GM12878 (cell line): ENCODE results near the gene SBK2. TPM values are rescaled to one million over a fixed set of nuclear protein-coding genes. Genes with fewer than 3 reads are reported as not detected.

Source experiments
- ATAC-seq: fragments of 200-7000 bp; cut with Tn5 transposase; 3 replicates; pipeline ENCODE4 v1.9.1; 2020; ENCODE audit warnings: mild to moderate bottlenecking, moderate library complexity
- BruUV-seq: library from RNA; stranded (reverse); fragments of 400-500 nt; replicated peaks from 2 replicates; lab custom pipeline; 2021; lab: Mats Ljungman, UMichigan
- CTCF ChIA-PET: fragments of 300-600 bp; sonication (Branson Sonifier 250); formaldehyde crosslinking; extraction: SDS; loops from one replicate; lab custom pipeline; 2021; ENCODE audit warnings: inconsistent platforms; lab: Yijun Ruan, JAX
- POLR2A ChIA-PET: fragments of 350-600 bp; formaldehyde crosslinking; extraction: SDS; loops from one replicate; lab custom pipeline; 2021; ENCODE audit warnings: inconsistent platforms; lab: Charles Lee
- RAD21 ChIA-PET: fragments of 300-600 bp; sonication (Branson Sonifier 250); formaldehyde crosslinking; loops from one replicate; lab custom pipeline; 2023; ENCODE audit warnings: antibody characterized with exemption; ENCODE audit not compliant: unreplicated experiment; lab: Charles Lee
- SMC1A ChIA-PET: fragments of 300-600 bp; sonication (Branson Sonifier 250); formaldehyde crosslinking; loops from one replicate; lab custom pipeline; 2023; ENCODE audit not compliant: unreplicated experiment, uncharacterized antibody; lab: Charles Lee
- DNase-seq: peaks from one replicate; pipeline ENCODE4 v3.0.0-alpha.2; 2011; ENCODE audit warnings: low read depth, low spot score
- FAIRE-seq: peaks from 3 replicates; lab custom pipeline; 2011; peaks lifted over from hg19 to GRCh38; lab: Jason Lieb, UNC
- H2AFZ ChIP-seq: 2 replicates; pipeline ENCODE4 v1.6.0; 2011; ENCODE audit warnings: low read depth, low read length, control low read depth; ENCODE audit not compliant: control insufficient read depth
- H3K27ac ChIP-seq: 2 replicates; pipeline ENCODE4 v1.5.1; 2011; ENCODE audit warnings: control low read depth; ENCODE audit not compliant: control insufficient read depth, insufficient read depth
- H3K27me3 ChIP-seq, 2 experiments: replicated peaks in 1 of 2; 2 replicates each; pipeline versions ENCODE4 v1.6.0 to v1.6.1; 2011; ENCODE audit warnings: low read length in 1 of 2; ENCODE audit not compliant: control insufficient read depth in 2 of 2, insufficient read depth in 2 of 2
- H3K36me3 ChIP-seq, 2 experiments: 2 replicates each; pipeline ENCODE4 v1.5.1; 2011; ENCODE audit warnings: low read length in 1 of 2; ENCODE audit not compliant: control insufficient read depth in 2 of 2, insufficient read depth in 2 of 2
- H3K4me1 ChIP-seq: 2 replicates; pipeline ENCODE4 v1.6.1; 2011; ENCODE audit warnings: mild to moderate bottlenecking, low read length, moderate library complexity, mixed read lengths; ENCODE audit not compliant: control insufficient read depth, insufficient read depth
- H3K4me2 ChIP-seq: 2 replicates; pipeline ENCODE4 v1.6.0; 2011; ENCODE audit warnings: control low read depth; ENCODE audit not compliant: control insufficient read depth, insufficient read depth
- H3K4me3 ChIP-seq: fragments of 200-600 bp; sonication (generic); 2 replicates; pipeline ENCODE4 v1.5.1; 2016
- H3K79me2 ChIP-seq: 2 replicates; pipeline ENCODE4 v1.6.0; 2011; ENCODE audit warnings: low read length; ENCODE audit not compliant: control insufficient read depth, insufficient read depth
- H3K9ac ChIP-seq: 2 replicates; pipeline ENCODE4 v1.8.0; 2011; ENCODE audit warnings: low read length, control low read depth, mixed read lengths; ENCODE audit not compliant: control insufficient read depth, insufficient read depth
- H3K9me3 ChIP-seq: replicated peaks from 3 replicates; pipeline ENCODE4 v1.5.1; 2011; ENCODE audit warnings: mild to moderate bottlenecking, low read length; ENCODE audit not compliant: control insufficient read depth, insufficient read depth
- H4K20me1 ChIP-seq: 2 replicates; pipeline ENCODE4 v1.6.0; 2011; ENCODE audit not compliant: control insufficient read depth, insufficient read depth
- BHLHE40 ChIP-seq, 2 experiments: fragments of 450-650 bp in 1 of 2; IDR thresholded peaks; 2 replicates each; pipeline ENCODE4 v1.6.1; 2011 to 2017; ENCODE audit warnings: low read depth in 2 of 2, borderline replicate concordance in 1 of 2, improper control_type of control experiment in 1 of 2, low read length in 1 of 2, mild to moderate bottlenecking in 1 of 2
- CBFB ChIP-seq: IDR thresholded peaks from 2 replicates; pipeline ENCODE4 v1.6.1; 2016; ENCODE audit warnings: antibody characterized with exemption, low read depth
- CREB1 ChIP-seq: IDR thresholded peaks from 2 replicates; pipeline ENCODE4 v1.6.1; 2012; ENCODE audit warnings: low read depth, mild to moderate bottlenecking, inconsistent platforms
- GABPA ChIP-seq: IDR thresholded peaks from 2 replicates; pipeline ENCODE4 v1.6.1; 2014; ENCODE audit warnings: antibody characterized with exemption, low read depth, mild to moderate bottlenecking, inconsistent platforms
- IRF5 ChIP-seq: fragments of 450-650 bp; IDR thresholded peaks from 2 replicates; pipeline ENCODE4 v1.6.1; 2017; ENCODE audit warnings: borderline replicate concordance
- MTA3 ChIP-seq: IDR thresholded peaks from 2 replicates; pipeline ENCODE4 v1.6.1; 2012; ENCODE audit warnings: low read length, inconsistent platforms, borderline replicate concordance
- MYC ChIP-seq: IDR thresholded peaks from 2 replicates; pipeline ENCODE4 v1.6.1; 2011; ENCODE audit warnings: mild to moderate bottlenecking, low read length, moderate library complexity, inconsistent platforms; ENCODE audit not compliant: insufficient read depth, insufficient replicate concordance, insufficient read length, severe bottlenecking
- NR2F1 ChIP-seq: fragments of 450-650 bp; conservative IDR thresholded peaks from 2 replicates; pipeline ENCODE4 v1.6.1; 2017; ENCODE audit warnings: mild to moderate bottlenecking
- PKNOX1 ChIP-seq: fragments of 450-650 bp; IDR thresholded peaks from 2 replicates; pipeline ENCODE4 v1.6.1; 2016; ENCODE audit warnings: mild to moderate bottlenecking
- POU2F2 ChIP-seq: IDR thresholded peaks from 3 replicates; pipeline ENCODE4 v1.6.1; 2011; ENCODE audit warnings: low read depth, mild to moderate bottlenecking, low read length, borderline replicate concordance
- SKIL ChIP-seq: fragments of 450-650 bp; IDR thresholded peaks from 2 replicates; pipeline ENCODE4 v1.6.1; 2017; ENCODE audit warnings: mild to moderate bottlenecking, low read depth, inconsistent platforms; ENCODE audit not compliant: poor library complexity, severe bottlenecking
- SUPT20H ChIP-seq: IDR thresholded peaks from 2 replicates; pipeline ENCODE4 v1.6.1; 2011; ENCODE audit warnings: low read depth, mild to moderate bottlenecking, low read length, moderate library complexity, borderline replicate concordance; ENCODE audit not compliant: control insufficient read depth
- TAF1 ChIP-seq: IDR thresholded peaks from 2 replicates; pipeline ENCODE4 v1.6.1; 2011; ENCODE audit warnings: mild to moderate bottlenecking, low read depth, low read length, borderline replicate concordance
- TARDBP ChIP-seq: IDR thresholded peaks from 2 replicates; pipeline ENCODE4 v1.6.1; 2016; ENCODE audit warnings: borderline replicate concordance
- ZSCAN29 ChIP-seq: fragments of 450-650 bp; IDR thresholded peaks from 2 replicates; pipeline ENCODE4 v1.6.1; 2017; ENCODE audit warnings: mild to moderate bottlenecking, moderate library complexity
- WGBS: methylation state at CpG from one replicate; pipeline ENCODE4 v1.1.6; 2016; ENCODE audit warnings: low lambda C conversion rate; ENCODE audit not compliant: insufficient replicate concordance, insufficient coverage; ENCODE audit errors: missing lambda C conversion rate; 5-methylcytosine and 5-hydroxymethylcytosine counted together
- in situ Hi-C: fragments of 300-500 bp; cut with MboI; formaldehyde crosslinking; loops from 9 replicates; pipeline ENCODE4 v1.14.3; 2018; ENCODE audit warnings: mixed read lengths
- intact Hi-C: fragments of 100-400 bp; cut with micrococcal nuclease; formaldehyde crosslinking; loops from one replicate; pipeline ENCODE4 v1.14.2; 2022; ENCODE audit not compliant: unreplicated experiment
- polyA plus RNA-seq, 11 experiments: library from polyadenylated mRNA; depleted of rRNA in 4 of 11; unstranded in 6 of 11; stranded (reverse) in 5 of 11; fragments of >200 nt; fragmentation: Nextera tagmentation in 4 of 11; fragmentation: Illumina TruSeq in 1 of 11; extraction: Ambion mirVana in 4 of 11; extraction: Trizol in 1 of 11; gene quantifications; 1 replicate in 1 of 11; 2 replicates in 10 of 11; pipeline versions ENCODE4 v1.2.1 to v1.2.3, GENCODE V29; 2011 to 2016; ENCODE audit warnings: inconsistent platforms in 2 of 11, missing spikeins in 2 of 11, low read depth in 1 of 11
- total RNA-seq, 4 experiments: library from RNA; depleted of rRNA in 3 of 4; stranded (reverse); fragments of >200 nt in 3 of 4; fragmentation: Illumina TruSeq in 1 of 4; extraction: Trizol in 1 of 4; gene quantifications; 2 replicates each; pipeline versions ENCODE4 v1.2.1 to v1.2.3, GENCODE V29; 2013 to 2021

The SBK2 gene
- total and polyA plus RNA-seq, 10 of the 15 experiments (the other 5 are each of a cell fraction or from before 2014, with no cell fraction given): not detected

- H3K4me1 ChIP-seq: peaks cover 5% of the 10 kb centered on the region
- no peaks in the 10 kb centered on the region for H3K79me2 ChIP-seq
- no peaks in the 10 kb centered on the region for H3K36me3 ChIP-seq
- H3K9ac ChIP-seq: no peak overlapping the region
- no peak for TF ChIP-seq CREB1
- no peak for TF ChIP-seq SKIL
- no peak for TF ChIP-seq GABPA
- TF ChIP-seq MYC: no peak
- no peak for TF ChIP-seq NR2F1
- no peak for TF ChIP-seq SUPT20H
- no peak for TF ChIP-seq POU2F2
- TF ChIP-seq IRF5: no peak
- TF ChIP-seq MTA3: no peak
- TF ChIP-seq ZSCAN29: no peak
- no peak for TF ChIP-seq TAF1
- no peak for TF ChIP-seq CBFB
- TF ChIP-seq BHLHE40 (IDR thresholded peaks at IDR 0.05; ENCODE audit: borderline replicate concordance in 1 of 2, low read depth in 2 of 2, low read length in 1 of 2): no peak
- TF ChIP-seq PKNOX1: no peak
- TF ChIP-seq TARDBP: no peak
- CTCF ChIA-PET: interaction anchor here (0.6 kb wide), 1 partner anchor 353 kb away, joined by 7 read pairs; no protein-coding TSS in a partner anchor
- in situ Hi-C loops: no loop called here
- no peak overlapping the region for H3K27ac ChIP-seq
- H4K20me1 ChIP-seq: no peaks in the 10 kb centered on the region
- no peaks in the 10 kb centered on the region; a peak in 1 of 4 replicates for H3K27me3 ChIP-seq
- ATAC-seq (no peak), DNase-seq (no peak), FAIRE-seq (no peak)
- BruUV-seq: no TSS peak
- no peak overlapping the region for H3K4me2 ChIP-seq
- intact Hi-C loops: no loop called here
- RAD21 ChIA-PET: no interaction called here
- no peaks in the 10 kb centered on the region for H3K9me3 ChIP-seq
- no peak overlapping the region for H3K4me3 ChIP-seq
- 46% methylated on average over 25 of the region's 26 CpGs for WGBS
- SMC1A ChIA-PET: no interaction called here
- POLR2A ChIA-PET: no interaction called here
- no peak overlapping the region for H2AFZ ChIP-seq
Observed at GRCh38 chr19:55500368-55500952, 36.5 kb downstream of the SBK2 start.
